Posterior cingulate gyrus (tissue), 11 donors: ENCODE measurements around the gene CT47C1.

Experiments
- DNase-seq, 10 donors: peaks; one replicate each; pipeline versions ENCODE4 v3.0.0 to v3.0.0-alpha.2; 2020 to 2021; ENCODE audit warnings: mixed read lengths in 3 of 10
- intact Hi-C: fragments of 100-400 bp; cut with DNase I; formaldehyde crosslinking; loops from one replicate; pipeline ENCODE4 v1.15.1; 2023

The CT47C1 gene

GRCh38 chrX:119073200-119073905 lies 560 bp downstream of the CT47C1 start:
- peak in 1 of 10 donors; percentile 54 for DNase-seq
- intact Hi-C loops: no loop called here

GRCh38 chrX:119073911-119074310 lies 1.1 kb downstream of the CT47C1 start:
- peak in 2 of 10 donors; percentile 67 to 80 for DNase-seq
- intact Hi-C loops: no loop called here

GRCh38 chrX:119075270-119076025 lies 2.7 kb downstream of the CT47C1 start:
- intact Hi-C loops: no loop called here
- no peak for DNase-seq

DNA sequence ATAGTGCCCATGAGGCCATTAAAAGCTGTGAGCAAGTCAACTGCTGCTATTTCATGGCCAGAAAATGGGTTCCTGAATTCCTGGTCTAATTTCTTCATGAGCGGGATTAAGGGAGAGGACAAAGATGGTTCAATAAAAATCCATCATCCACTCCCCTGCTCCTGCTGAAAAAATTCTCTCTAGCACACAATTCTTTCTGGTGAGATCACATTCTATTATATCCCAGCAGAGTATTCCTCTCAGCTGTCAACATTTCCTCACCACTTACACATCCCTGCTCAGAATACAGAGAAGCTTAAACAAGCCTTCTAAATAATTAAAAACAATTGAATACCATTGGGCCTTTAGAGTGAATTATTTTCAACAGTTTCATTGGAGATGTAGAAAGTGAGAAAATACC lies 9.5 kb downstream of the CT47C1 start:
- DNase-seq: no peak
- intact Hi-C loops: no loop called here

GRCh38 chrX:119084766-119085165 lies 12.0 kb downstream of the CT47C1 start:
- intact Hi-C loops: no loop called here

GRCh38 chrX:119087121-119087520 lies 14.3 kb downstream of the CT47C1 start:
- DNase-seq: no peak
- intact Hi-C loops: no loop called here

More at GRCh38 chrX:119084766-119085165, 12.0 kb downstream of the CT47C1 start:
- DNase-seq: no peak

DNA sequence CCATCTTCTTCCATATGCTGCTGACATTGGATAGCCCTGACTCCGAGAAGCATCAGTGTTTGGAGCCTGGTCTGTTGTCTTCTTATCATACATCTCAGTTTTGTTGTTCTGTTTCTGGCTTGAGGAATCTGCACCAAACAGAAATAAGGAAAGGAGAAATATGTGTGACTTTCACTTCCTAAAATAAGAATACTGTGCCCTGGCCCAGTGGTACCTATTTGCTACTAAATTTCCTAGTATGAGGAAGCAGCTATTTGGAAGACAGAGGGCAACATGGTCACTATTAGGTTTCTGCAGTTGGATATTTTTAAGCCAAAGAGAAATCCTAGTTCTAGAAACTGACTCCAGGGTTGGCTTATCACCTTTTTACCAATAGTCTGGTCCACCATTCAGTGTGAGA lies 16.8 kb downstream of the CT47C1 start:
- DNase-seq: no peak
- intact Hi-C loops: no loop called here

GRCh38 chrX:119090627-119091026 lies 17.8 kb downstream of the CT47C1 start:
- intact Hi-C loops: no loop called here
- DNase-seq: no peak

- DNase-seq: no peak
- intact Hi-C loops: no loop called here
Measured at GRCh38 chrX:119093991-119094735, 21.4 kb downstream of the CT47C1 start.

DNA sequence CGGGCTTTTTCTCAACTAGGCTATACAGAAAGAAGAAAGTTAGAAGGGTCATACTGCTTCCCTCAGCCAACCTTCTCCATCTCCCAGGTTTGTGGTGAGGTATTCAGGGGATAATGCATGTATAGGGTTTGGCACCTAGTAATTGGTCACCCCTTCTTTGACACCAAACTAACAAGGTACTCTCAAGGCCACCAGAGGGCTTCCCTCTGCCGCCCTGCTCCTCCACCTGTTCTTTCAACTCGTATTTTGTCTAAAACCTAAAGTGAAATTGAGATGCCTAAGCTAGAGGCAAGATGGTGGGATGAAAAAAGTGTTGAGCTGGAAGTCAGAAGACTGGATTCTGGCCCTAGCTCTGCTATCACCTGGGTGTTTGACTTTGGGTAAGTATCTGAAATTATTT lies 22.0 kb downstream of the CT47C1 start:
- no peak for DNase-seq
- intact Hi-C loops: no loop called here

- intact Hi-C loops: no loop called here
- no peak for DNase-seq
Measured at GRCh38 chrX:119095936-119096335, 23.1 kb downstream of the CT47C1 start.

- no peak for DNase-seq
- intact Hi-C loops: no loop called here
Measured at GRCh38 chrX:119101168-119101567, 28.4 kb downstream of the CT47C1 start.

DNA sequence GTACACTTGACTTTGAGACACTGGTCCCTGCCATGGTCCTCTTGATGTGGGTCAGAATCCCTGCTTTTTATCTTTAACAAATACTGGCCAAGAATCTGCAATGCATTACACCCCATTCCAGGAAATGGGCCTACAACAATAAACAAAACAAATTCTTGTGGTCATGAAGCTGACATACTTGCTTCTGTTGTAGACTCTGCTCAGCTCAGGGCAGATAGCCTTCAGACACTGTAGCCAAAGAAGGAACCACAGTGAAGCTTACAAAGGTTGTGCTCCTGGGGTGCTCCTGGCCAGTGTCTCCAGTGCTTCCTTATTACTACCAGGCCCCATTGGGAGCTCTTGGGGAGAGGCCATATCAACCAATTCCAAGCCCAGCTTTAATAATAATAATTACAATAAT lies 33.0 kb downstream of the CT47C1 start:
- DNase-seq: no peak
- intact Hi-C loops: no loop called here

- intact Hi-C loops: no loop called here
- DNase-seq: no peak
Measured at GRCh38 chrX:119107206-119107605, 34.4 kb downstream of the CT47C1 start.

GRCh38 chrX:119118780-119119395 lies 46.1 kb downstream of the CT47C1 start:
- intact Hi-C loops: loop anchor here (10.0 kb wide), 2 partner anchors 96 to 146 kb away; no protein-coding TSS in a partner anchor

DNA sequence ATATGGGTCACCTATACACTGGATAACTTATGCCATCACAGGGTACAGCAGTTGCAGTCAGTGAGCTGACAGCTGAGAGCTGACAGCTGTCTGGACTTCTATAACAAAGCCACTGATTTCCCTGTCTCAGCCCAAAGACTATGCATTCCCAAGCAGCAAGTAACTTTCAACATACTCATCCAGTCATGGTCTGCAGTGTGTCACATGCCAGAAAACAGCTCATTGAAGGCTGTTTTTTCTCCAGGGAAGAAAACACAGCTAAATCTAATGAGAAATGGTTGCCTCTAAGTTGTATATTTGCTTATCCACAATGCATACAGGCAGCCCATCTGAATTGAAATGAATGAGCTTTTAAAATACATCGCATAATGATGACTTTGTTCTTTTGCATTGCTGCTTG lies 48.5 kb downstream of the CT47C1 start:
- intact Hi-C loops: no loop called here
- DNase-seq: no peak

More at GRCh38 chrX:119118780-119119395, 46.1 kb downstream of the CT47C1 start:
- peak in 6 of 10 donors; percentile 24 to 86 (median 44) for DNase-seq
